GM18526 (cell line): ENCODE data around the gene SPINK6.

Experiments used
- POLR2A ChIP-seq: IDR thresholded peaks from 3 replicates; pipeline ENCODE4 v1.6.1; 2011; ENCODE audit not compliant: insufficient read length; ENCODE audit errors: extremely low read depth

SPINK6 gene

DNA sequence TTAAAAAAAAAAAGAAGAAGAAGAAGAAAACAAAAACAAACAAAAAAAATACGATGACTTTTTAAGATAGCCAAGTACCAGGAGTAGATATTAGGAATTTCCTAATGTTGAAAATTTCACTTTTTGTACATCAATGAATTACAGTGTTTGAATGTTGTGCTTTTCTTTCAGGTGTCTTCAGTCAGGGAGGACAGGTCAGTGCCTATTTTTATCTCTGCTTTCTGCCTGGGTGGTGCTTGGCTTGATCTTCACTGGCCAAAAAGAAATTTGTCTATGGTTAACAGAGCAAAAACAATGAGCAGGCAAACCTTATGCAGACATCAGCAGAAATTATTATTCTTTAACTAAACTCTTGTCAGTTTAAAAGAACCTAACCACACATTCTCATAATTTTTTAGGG lies 3.0 kb downstream of the SPINK6 start:
- no peak for TF ChIP-seq POLR2A

DNA sequence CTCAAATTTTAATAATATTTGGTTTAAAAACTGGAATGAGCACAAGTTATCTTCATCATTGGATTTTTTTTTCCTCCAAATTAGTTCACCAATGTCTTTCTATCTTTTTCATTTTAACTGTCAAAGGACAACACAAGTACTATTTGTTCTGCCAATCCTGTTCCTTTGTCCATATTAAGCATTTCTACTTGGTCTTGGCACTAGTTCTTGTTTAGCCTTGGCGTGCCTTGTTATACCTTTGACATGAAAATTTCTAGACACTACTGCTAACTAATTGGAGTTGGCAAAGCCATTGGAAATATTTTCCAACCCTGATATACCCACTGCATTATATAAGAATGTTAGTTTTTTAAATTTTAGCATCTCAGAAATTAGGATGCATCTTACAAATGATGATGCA lies 3.8 kb downstream of the SPINK6 start:
- no peak for TF ChIP-seq POLR2A

DNA sequence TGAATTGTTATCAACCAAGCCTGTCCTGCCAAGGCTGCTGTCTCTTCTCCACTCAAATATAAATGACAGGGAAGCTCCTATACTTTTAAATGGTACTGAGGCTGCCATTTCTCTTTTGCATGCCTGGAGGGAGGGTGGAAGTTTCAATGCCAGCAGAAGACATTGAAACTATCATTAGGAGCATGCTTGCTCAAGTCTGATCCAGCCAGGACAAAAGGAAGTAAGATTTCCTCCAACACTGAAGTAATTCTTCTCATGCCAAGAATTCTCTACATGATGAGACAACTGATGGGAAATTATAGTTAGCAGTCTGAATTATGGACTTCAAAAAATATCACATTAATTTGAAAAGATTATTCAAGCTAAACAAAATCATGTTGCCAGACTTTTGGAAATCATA lies 5.4 kb downstream of the SPINK6 start:
- TF ChIP-seq POLR2A, result no peak

DNA sequence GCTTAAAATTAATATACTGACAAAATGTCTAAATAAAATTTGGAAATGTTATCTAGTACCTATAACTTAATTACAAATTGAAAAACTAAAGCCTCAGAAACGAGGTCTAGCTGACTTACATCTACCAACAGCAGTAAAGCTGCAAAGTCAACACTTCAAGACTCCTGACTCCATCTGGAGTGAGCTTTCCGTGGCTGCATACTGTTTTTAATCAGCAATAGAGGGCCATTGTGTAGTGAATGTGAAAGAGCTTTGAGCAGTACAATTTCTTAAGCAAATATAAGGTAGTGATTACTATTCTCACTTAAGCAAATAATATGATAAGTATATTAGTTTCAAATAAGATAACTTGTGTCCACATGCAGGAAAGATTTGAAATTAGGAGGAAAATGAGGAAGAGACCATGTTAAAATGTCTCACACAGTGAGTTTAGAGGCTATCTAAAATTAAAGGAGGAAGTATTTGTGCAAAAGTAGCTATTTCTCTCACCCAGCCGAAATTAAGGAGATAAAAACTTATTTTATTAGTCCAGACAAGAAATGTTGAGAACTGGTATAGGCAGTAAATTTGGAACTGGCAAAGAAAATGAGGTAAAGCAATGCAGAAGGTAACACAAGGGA lies 6.4 kb downstream of the SPINK6 start:
- no peak for TF ChIP-seq POLR2A

DNA sequence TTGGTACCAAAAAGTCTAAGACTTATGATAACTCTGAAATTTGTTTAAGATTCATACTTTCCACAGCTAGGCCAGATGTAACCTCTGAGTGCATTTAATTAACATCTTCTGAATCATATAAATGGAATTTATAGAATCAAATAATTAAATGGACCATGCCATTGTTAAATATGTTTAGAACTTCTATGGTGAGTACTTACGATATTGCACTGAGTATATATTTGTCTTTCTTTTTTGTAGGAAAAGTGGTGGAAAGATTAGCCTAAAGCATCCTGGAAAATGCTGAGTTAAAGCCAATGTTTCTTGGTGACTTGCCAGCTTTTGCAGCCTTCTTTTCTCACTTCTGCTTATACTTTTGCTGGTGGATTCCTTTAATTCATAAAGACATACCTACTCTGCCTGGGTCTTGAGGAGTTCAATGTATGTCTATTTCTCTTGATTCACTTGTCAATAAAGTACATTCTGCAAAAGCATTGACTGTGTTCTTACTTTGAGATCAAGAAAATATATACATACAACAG lies 11.9 kb downstream of the SPINK6 start:
- no peak for TF ChIP-seq POLR2A

DNA sequence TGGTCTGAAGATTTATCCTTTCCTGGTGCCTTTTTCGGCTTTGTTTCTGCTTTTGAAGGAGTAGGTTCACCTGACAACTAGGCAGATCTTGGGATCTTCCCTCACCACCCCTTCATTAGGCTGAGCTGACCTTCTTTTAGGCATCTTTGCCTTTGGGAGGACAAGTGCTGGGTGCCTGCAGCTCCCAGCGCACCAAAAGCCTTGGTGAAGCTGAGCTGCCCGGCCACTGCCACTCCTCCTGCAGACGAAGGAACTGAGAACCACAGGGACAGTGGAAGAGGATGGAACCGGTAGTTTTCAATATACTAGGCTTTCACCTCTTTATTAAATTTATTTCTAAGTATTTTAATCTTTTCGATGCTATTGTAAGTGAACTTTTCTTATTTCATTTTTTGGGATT lies 18.7 kb downstream of the SPINK6 start:
- TF ChIP-seq POLR2A, result no peak

DNA sequence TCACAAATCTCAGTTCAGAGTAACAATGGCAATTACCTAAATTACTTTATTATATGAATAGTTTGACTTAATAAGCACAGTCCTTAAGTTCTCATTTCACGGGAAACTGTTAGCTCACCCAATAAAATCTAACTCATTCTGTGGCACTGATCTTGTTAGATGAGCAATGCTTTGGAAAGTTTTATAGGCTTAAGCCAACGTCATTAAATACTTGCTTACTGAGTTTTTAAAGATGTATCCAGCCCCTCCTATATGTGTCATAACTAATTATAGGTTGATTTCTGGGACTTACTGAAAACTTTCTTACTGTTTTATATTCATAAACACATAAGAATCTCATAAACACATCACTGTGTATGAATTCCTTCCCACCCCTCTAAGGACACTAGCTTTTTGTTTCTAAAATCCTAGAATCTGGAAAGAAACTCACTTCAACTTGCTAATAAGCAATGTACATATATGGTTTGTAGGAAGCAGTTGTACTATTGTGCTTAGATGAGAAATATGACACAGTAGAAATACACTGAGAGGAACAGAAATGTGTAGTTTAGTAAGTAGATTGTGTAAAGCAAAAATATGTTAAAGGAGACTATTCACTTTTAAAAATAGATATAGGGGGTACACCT lies 21.4 kb downstream of the SPINK6 start:
- TF ChIP-seq POLR2A, result no peak

DNA sequence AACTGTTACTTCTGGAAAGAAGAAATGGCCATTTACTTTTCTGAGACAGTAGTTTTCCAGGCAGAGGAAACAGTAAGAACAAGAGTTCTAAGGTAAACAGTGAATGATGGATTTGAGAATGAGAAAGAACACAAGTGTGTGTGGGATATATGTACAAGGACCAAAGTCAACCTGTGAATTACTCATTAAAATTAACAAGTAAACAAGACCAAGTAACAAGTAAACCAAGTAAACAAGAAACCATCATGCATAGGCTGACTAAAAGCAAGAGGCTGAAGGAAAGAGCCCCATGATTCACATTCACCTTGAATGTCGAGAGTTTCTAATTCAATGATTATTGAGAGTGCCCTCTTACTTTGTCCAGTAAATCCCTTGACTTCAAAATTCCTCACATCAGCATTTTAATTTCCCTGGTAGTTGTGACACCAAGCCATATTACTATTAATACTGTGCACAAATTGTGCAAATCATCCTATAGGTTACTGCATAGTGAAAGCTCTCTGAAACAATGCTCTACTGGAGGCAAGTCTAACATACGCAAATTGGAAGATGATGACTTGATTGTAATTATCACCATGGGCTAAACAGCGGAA lies 25.6 kb downstream of the SPINK6 start:
- TF ChIP-seq POLR2A, result no peak

DNA sequence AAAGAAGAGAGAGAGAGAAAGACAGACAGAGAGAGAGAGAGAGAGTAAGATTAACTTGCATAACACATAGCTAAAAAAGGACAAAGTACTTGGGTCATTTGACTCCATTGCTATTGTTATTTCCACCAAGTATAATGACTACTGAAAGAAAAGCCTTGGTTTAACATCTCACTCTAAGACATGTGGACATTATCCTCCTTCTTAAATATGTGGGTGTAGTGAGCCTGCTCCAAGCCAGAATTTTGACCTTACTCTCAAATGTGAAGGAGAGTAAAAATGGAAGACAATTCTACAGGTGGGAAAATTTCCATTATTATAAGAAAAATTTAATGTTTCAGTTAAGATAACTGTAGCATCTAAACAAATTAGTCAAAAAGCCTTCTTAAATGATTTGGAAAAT lies 27.0 kb downstream of the SPINK6 start:
- TF ChIP-seq POLR2A, result no peak

DNA sequence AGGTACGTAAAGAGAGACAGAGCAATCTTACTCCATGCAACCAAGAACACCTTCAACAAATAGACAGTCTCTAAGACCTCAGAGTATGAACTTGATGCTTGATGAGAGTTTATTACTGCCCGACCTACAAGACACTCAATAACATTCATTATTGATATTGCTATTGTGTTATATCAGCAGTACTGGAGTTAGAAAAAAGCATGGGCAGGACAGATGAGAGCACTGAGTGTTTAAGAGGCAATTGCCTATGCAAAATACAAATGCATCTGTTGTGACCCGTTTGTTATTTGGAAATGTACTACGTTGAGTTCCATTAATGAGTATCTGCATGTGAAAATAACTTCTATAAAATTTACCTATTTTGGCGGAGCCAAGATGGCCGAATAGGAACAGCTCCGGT lies 27.4 kb downstream of the SPINK6 start:
- TF ChIP-seq POLR2A, result no peak

DNA sequence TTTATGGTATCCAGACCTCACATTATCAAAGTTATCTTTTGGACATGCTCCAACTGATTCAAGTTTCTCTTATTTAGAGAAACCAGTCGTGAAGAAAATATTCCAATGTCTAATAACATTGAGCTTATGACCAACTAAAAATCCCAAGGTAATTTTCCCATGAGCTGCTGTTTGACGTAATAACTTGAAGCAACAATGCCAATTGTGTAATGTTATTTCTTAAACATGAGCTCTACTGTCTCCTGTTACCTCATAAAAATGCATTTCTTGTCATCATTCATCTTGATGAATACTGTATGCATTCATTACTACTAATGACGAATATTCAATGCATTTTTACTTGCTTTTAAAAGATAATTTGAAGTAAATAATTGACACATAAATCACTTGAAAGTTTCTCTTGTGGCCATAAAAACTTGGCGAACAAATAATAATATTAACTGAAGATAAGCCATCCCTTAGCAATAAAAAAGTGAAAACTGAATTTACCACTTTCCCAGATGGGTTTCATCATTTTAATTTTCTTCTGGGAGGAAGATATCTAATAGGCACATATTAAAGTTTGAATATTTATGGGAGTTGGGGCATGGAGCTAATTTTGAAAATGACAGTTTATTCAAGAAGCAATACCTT lies 35.1 kb downstream of the SPINK6 start:
- TF ChIP-seq POLR2A, result no peak

DNA sequence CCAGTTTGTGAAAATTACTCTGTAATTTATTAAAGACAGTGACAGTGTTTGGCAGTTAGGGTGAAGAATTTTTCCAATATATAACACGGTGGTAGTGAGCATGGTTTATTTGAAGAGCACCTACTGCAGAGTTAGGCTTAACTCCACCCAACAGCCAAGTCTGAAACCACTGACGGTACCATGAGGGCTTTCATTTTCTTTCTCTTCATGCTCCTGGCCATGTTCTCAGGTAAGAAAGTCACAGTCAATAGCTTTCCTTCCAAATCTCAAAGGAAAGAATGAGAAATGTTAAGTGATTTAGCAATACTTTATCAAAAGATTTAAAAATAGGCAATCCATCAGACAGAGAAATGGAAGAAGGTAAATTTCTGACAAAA lies 35.6 kb downstream of the SPINK6 start, which contains the start of gene MARCOL:
TSS of gene MARCOL (plus strand) at position 108 of the 377 bp plus-strand sequence. CDS start at position 181, 73 bp downstream.
- TF ChIP-seq POLR2A, result no peak

DNA sequence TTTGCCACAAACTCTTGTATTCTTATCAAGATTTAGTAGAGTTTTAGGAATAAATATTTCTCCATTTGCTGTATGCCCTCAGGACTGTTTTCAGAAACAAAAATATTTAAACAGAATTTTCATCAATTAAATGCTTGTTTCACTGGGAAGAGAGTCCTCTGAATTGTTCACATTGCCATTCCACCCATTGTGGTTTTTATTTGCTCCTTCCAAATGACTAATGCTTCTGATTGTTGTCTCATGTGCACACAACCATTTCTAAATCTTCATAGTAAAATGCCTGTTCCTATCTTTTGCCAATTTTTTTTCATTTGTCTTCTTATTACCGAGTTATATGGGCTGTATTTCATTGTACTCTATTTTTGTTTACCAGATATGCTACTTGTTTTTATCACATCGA lies 46.1 kb downstream of the SPINK6 start:
- no peak for TF ChIP-seq POLR2A

DNA sequence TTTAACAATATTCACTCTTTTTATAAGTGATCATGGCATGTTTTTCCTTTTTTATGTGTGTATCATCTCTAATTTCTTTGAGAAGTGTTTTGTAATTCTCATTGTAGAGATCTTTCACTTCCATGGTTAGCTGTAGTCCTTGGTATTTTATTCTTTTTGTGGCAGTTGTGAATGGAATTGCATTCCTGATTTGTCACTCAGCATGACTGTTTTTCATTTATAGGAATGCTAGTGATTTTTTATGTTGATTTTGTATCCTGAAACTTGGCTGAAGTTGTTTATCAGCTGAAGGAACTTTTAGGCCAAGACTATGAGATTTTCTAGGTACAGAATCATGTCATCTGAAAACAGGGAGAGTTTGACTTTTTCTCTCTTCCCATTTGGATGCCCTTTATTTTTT lies 52.6 kb downstream of the SPINK6 start:
- no peak for TF ChIP-seq POLR2A

DNA sequence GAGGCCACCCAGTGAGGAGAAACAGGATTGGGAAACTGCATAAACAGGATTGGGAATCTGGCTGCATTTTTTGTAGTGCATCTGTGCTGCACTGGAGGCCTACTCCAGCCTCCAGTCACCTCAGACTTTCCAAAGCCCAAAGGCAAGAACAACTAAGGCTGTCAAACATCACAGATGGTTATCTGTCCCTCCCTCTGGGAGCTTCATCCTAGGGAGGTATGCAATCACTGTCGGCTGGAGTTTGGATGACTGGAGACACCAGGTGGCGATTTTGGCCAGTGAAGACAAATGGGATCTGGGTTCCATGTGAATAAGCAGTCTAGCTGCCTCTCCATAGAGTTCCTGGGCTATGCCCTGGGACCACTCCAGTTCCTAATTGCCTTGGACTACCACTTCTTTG lies 56.4 kb downstream of the SPINK6 start:
- TF ChIP-seq POLR2A, result no peak

DNA sequence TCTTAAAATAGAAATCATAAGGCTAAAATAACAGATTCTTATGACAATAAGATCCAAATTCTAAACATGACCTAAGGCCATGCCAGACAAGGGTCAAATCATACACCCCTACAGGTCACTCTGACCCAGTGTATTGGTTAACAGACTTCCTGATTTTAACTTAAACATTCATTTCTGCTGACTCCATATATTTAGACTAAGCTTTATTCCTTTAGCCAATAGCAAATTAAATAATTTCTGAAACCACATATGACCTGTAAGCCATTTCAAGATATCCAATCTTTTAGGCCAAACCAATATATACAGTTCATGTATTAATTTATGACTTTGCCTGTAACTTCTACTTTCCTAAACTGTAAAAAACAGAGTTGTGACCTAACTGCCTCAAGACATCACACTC lies 58.4 kb downstream of the SPINK6 start:
- no peak for TF ChIP-seq POLR2A
